Endothelial cell (in vitro differentiated cells): ENCODE measurements around the gene ADCY7. TPM values are rescaled to one million over a fixed set of nuclear protein-coding genes. Genes with fewer than 3 reads are reported as not detected.

ENCODE experiments used
- DNase-seq: peaks from one replicate; pipeline ENCODE4 v3.0.0; 2021; ENCODE audit warnings: low spot score
- H3K27ac Mint-ChIP-seq: one replicate; pipeline ENCODE4 v1.8.0; 2021; ENCODE audit warnings: mixed read lengths, inconsistent platforms; ENCODE audit not compliant: unreplicated experiment
- H3K27me3 Mint-ChIP-seq: one replicate; pipeline ENCODE4 v1.8.0; 2021; ENCODE audit warnings: mild to moderate bottlenecking, moderate library complexity, mixed read lengths, inconsistent platforms; ENCODE audit not compliant: unreplicated experiment
- H3K36me3 Mint-ChIP-seq: one replicate; pipeline ENCODE4 v1.8.0; 2021; ENCODE audit warnings: mild to moderate bottlenecking, low read depth, mixed read lengths, inconsistent platforms; ENCODE audit not compliant: unreplicated experiment
- H3K4me1 Mint-ChIP-seq: one replicate; pipeline ENCODE4 v1.8.0; 2021; ENCODE audit warnings: mild to moderate bottlenecking, mixed read lengths, inconsistent platforms; ENCODE audit not compliant: unreplicated experiment
- H3K4me3 Mint-ChIP-seq: one replicate; pipeline ENCODE4 v1.8.0; 2021; ENCODE audit warnings: mild to moderate bottlenecking, mixed read lengths, inconsistent platforms; ENCODE audit not compliant: unreplicated experiment
- H3K9me3 Mint-ChIP-seq: one replicate; pipeline ENCODE4 v1.8.0; 2021; ENCODE audit warnings: mixed read lengths, inconsistent platforms; ENCODE audit not compliant: unreplicated experiment
- CTCF ChIP-seq: fragments of 200-600 bp; sonication (generic); IDR thresholded peaks from one replicate; pipeline ENCODE4 v1.5.0; 2021; ENCODE audit warnings: antibody characterized with exemption; ENCODE audit not compliant: unreplicated experiment
- total RNA-seq: library from RNA; stranded (reverse); fragmentation: NEBNext Ultra II Directional; extraction: Animal tissue kit (Norgen Biotek cat#: 25700); gene quantifications from one replicate; pipeline ENCODE4 v1.2.1, GENCODE V29; 2021; ENCODE audit not compliant: unreplicated experiment

The ADCY7 gene
- total RNA-seq, 1 donor from 2014 or later, result 3.2 TPM

- H3K27ac Mint-ChIP-seq, result no peak overlapping the region
- H3K36me3 Mint-ChIP-seq, result no peaks in the 10 kb centered on the region
- no peak overlapping the region for H3K4me3 Mint-ChIP-seq
Observed at GRCh38 chr16:50298591-50299507, 32.5 kb downstream of the ADCY7 start.

DNA sequence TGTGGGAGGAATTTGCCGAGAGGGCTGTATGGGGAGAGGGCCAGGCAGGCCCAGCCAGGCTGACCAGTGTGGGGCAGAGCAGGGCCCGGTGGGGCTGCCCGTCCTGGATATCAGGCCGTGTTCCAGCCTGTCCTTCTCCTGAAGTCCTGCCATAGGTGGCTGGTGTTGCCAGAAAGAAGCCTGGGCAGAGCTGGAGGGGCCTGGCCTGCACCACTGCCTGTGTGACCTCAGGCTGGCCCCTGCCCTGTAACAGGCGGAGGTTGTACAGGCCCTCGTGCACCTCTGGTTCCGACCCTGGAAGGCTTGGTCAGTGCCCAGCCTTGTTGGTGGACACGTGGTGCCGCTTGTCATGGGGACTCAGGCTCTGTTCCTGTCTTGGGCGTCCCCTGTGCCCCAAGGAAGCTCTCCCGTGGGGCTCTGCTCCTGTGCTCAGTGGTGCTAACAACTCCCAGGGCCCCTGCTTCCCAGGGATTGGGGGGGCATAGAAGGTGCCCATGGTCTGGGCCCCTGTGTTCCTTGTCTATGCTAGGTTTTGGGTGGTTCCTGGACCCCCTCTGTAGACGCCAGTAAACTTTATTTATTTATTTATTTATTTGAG is 33.3 kb downstream of the ADCY7 start:
- no peak for DNase-seq
- Mint-ChIP-seq H3K9me3 (no peaks in the 10 kb centered on the region), H3K4me1 (no peaks in the 10 kb centered on the region), H3K4me3 (no peak overlapping the region), H3K27ac (no peak overlapping the region), H3K27me3 (peaks cover 5% of the 10 kb centered on the region), H3K36me3 (no peaks in the 10 kb centered on the region)
- no peak for TF ChIP-seq CTCF

More at GRCh38 chr16:50298591-50299507, 32.5 kb downstream of the ADCY7 start:
- Mint-ChIP-seq H3K4me1 (no peaks in the 10 kb centered on the region), H3K9me3 (no peaks in the 10 kb centered on the region), H3K27me3 (peaks cover 5% of the 10 kb centered on the region)
- TF ChIP-seq CTCF, result no peak
- no peak for DNase-seq

GRCh38 chr16:50300942-50301625 is 34.7 kb downstream of the ADCY7 start:
- Mint-ChIP-seq H3K27me3 (peaks cover 5% of the 10 kb centered on the region), H3K36me3 (no peaks in the 10 kb centered on the region), H3K9me3 (no peaks in the 10 kb centered on the region), H3K4me3 (no peak overlapping the region), H3K27ac (no peak overlapping the region), H3K4me1 (no peaks in the 10 kb centered on the region)
- no peak for TF ChIP-seq CTCF
- DNase-seq, result no peak

GRCh38 chr16:50301626-50302471 is 35.5 kb downstream of the ADCY7 start:
- H3K4me1 Mint-ChIP-seq, result peaks cover 3% of the 10 kb centered on the region
- H3K36me3 Mint-ChIP-seq, result no peaks in the 10 kb centered on the region
- H3K4me3 Mint-ChIP-seq, result no peak overlapping the region
- H3K9me3 Mint-ChIP-seq, result no peaks in the 10 kb centered on the region
- no peak for TF ChIP-seq CTCF
- peaks cover 5% of the 10 kb centered on the region for H3K27me3 Mint-ChIP-seq
- DNase-seq, result no peak
- H3K27ac Mint-ChIP-seq, result no peak overlapping the region
